ENCODE results near the gene OTULIN.

DNA sequence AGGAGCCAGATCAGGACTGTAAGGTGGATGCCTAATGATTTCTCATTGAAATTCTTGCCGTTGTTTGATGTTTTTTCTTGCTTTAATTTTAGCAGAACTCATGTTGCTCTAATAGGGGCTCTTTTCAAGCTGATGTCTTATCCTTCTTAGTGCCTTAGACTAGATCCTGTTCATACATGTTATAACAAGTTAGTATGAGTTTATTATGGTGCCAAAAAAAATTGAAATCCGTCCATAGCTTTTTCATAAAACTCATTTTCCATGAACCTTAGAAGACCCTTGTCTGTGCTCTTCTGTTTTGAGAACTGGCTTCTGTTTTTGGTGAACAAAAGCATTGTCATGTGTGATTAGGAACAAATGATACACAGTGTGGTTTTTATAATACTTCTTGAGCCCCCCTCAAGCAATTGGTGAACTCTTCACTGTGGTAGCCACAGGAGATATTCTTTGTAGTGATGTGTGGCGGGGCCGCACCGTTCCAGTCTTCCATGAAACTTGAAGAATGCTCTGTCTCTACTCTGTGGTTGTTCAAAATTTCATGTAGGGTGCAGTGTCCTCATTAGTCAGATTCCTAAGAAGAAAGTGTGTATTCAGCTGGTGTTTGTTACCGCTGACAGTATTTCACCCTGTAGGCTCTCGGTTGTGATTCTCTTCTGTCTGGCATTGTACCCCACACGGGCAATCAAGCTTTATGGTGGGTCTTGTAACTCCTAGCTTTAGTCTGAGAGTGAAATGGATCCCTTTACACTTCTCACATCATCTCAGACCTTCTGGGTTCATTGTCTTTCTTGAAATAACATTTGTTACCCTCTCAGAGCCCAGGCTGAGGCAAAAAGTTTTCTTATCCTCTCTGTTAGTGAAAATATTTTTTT is 10.7 kb downstream of the OTULIN start:
- TF ChIP-seq, protein P1, sequence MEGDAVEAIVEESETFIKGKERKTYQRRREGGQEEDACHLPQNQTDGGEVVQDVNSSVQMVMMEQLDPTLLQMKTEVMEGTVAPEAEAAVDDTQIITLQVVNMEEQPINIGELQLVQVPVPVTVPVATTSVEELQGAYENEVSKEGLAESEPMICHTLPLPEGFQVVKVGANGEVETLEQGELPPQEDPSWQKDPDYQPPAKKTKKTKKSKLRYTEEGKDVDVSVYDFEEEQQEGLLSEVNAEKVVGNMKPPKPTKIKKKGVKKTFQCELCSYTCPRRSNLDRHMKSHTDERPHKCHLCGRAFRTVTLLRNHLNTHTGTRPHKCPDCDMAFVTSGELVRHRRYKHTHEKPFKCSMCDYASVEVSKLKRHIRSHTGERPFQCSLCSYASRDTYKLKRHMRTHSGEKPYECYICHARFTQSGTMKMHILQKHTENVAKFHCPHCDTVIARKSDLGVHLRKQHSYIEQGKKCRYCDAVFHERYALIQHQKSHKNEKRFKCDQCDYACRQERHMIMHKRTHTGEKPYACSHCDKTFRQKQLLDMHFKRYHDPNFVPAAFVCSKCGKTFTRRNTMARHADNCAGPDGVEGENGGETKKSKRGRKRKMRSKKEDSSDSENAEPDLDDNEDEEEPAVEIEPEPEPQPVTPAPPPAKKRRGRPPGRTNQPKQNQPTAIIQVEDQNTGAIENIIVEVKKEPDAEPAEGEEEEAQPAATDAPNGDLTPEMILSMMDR (optimal IDR thresholded peaks at IDR 0.05 in 1 of 3, IDR thresholded peaks at IDR 0.05 in 1 of 3, conservative IDR thresholded peaks at IDR 0.05 in 1 of 3; ENCODE audit: extremely low read depth in 1 of 3, insufficient read depth in 2 of 3, low read length in 3 of 3), result no peak
- TF ChIP-seq EZH2 (IDR thresholded peaks at IDR 0.05; ENCODE audit: low read length), result no peak
